Keratinocyte (primary cell): Measurements from ENCODE around the gene TPD52L3. TPM values are rescaled to one million over a fixed set of nuclear protein-coding genes. Genes with fewer than 3 reads are reported as not detected.

Experiments used
- DNase-seq: peaks from one replicate; pipeline ENCODE4 v3.0.0-alpha.2; 2011; ENCODE audit warnings: low read depth, missing footprints, low spot score
- FAIRE-seq: peaks from 2 replicates; lab custom pipeline; 2011; peaks lifted over from hg19 to GRCh38; lab: Jason Lieb, UNC
- H2AFZ ChIP-seq: 2 replicates; pipeline ENCODE4 v1.6.0; 2012; ENCODE audit warnings: low read length, control low read depth, inconsistent platforms; ENCODE audit not compliant: control insufficient read depth
- H3K27ac ChIP-seq: 2 replicates; pipeline ENCODE4 v1.5.1; 2011; ENCODE audit warnings: low read length; ENCODE audit not compliant: control insufficient read depth, insufficient read depth
- H3K27me3 ChIP-seq: 3 replicates; pipeline ENCODE4 v1.6.0; 2011; ENCODE audit warnings: low read length; ENCODE audit not compliant: control insufficient read depth, insufficient read depth; ENCODE audit errors: extremely low read depth
- H3K36me3 ChIP-seq, 2 experiments: 2 replicates in 1 of 2; 3 replicates in 1 of 2; pipeline ENCODE4 v1.5.1; 2011; ENCODE audit warnings: low read length in 2 of 2, mild to moderate bottlenecking in 1 of 2; ENCODE audit not compliant: control insufficient read depth in 2 of 2, insufficient read depth in 2 of 2; ENCODE audit errors: extremely low read depth in 1 of 2
- H3K4me1 ChIP-seq: 3 replicates; pipeline ENCODE4 v1.5.1; 2011; ENCODE audit warnings: low read length; ENCODE audit not compliant: control insufficient read depth, insufficient read depth; ENCODE audit errors: extremely low read depth
- H3K4me2 ChIP-seq: 3 replicates; pipeline ENCODE4 v1.6.0; 2011; ENCODE audit warnings: low read depth, low read length; ENCODE audit not compliant: control insufficient read depth, insufficient read depth; ENCODE audit errors: extremely low read depth
- H3K4me3 ChIP-seq, 3 experiments: fragments of 200-600 bp in 1 of 3; sonication (generic) in 1 of 3; 2 replicates in 2 of 3; 3 replicates in 1 of 3; pipeline ENCODE4 v1.5.1; 2011 to 2016; ENCODE audit warnings: low read length in 3 of 3, mild to moderate bottlenecking in 3 of 3, control low read depth in 2 of 3, inconsistent platforms in 1 of 3, low read depth in 1 of 3, mixed read lengths in 1 of 3, mixed run types in 1 of 3, moderate library complexity in 1 of 3; ENCODE audit not compliant: control insufficient read depth in 2 of 3, insufficient read depth in 2 of 3; ENCODE audit errors: extremely low read depth in 1 of 3
- H3K79me2 ChIP-seq: 2 replicates; pipeline ENCODE4 v1.6.0; 2012; ENCODE audit warnings: low read length; ENCODE audit not compliant: control insufficient read depth, insufficient read depth
- H3K9ac ChIP-seq: 3 replicates; pipeline ENCODE4 v1.6.0; 2011; ENCODE audit warnings: low read length; ENCODE audit not compliant: control insufficient read depth, insufficient read depth; ENCODE audit errors: extremely low read depth
- H3K9me1 ChIP-seq: 3 replicates; pipeline ENCODE4 v1.6.0; 2011; ENCODE audit warnings: low read length; ENCODE audit not compliant: control insufficient read depth, insufficient read depth; ENCODE audit errors: extremely low read depth
- H3K9me3 ChIP-seq: 2 replicates; pipeline ENCODE4 v1.5.1; 2012; ENCODE audit warnings: low read depth, low read length; ENCODE audit not compliant: control insufficient read depth
- H4K20me1 ChIP-seq: 3 replicates; pipeline ENCODE4 v1.6.0; 2011; ENCODE audit warnings: low read length; ENCODE audit not compliant: control insufficient read depth, insufficient read depth; ENCODE audit errors: extremely low read depth
- EZH2 ChIP-seq: IDR thresholded peaks from one replicate; pipeline ENCODE4 v1.6.1; 2012; ENCODE audit warnings: inconsistent platforms, mild to moderate bottlenecking, low read length, moderate library complexity
- dilution Hi-C: fragments of 300-500 bp; cut with MboI; formaldehyde crosslinking; loops from one replicate; pipeline ENCODE4 v1.7.0; 2020; ENCODE audit warnings: low sequenced_read_pairs; ENCODE audit not compliant: extremely low pct_ligation_motif_present
- polyA minus RNA-seq, 3 experiments: library from RNA; depleted of rRNA, polyadenylated mRNA; stranded (reverse); fragments of >200 nt; gene quantifications; 1 replicate in 1 of 3; 2 replicates in 1 of 3; 3 replicates in 1 of 3; pipeline ENCODE4 v1.2.3, GENCODE V29; 2011
- polyA plus RNA-seq, 5 experiments: library from polyadenylated mRNA; depleted of rRNA in 3 of 5; stranded (reverse) in 3 of 5; stranded (forward) in 1 of 5; unstranded in 1 of 5; fragments of >200 nt; gene quantifications; 1 replicate in 1 of 5; 2 replicates in 3 of 5; 3 replicates in 1 of 5; pipeline versions ENCODE4 v1.2.1 to v1.2.3, GENCODE V29; 2011 to 2012; ENCODE audit warnings: missing spikeins in 2 of 5, low read depth in 1 of 5, low replicate concordance in 1 of 5
- TF ChIP-seq, protein P1 (sequence below), 3 experiments: IDR thresholded peaks in 1 of 3; conservative IDR thresholded peaks in 1 of 3; optimal IDR thresholded peaks in 1 of 3; 2 replicates in 2 of 3; 3 replicates in 1 of 3; pipeline versions ENCODE3 to v1.5.1; 2011; ENCODE audit warnings: low read length in 3 of 3, mild to moderate bottlenecking in 3 of 3, moderate library complexity in 2 of 3, control low read depth in 1 of 3, inconsistent platforms in 1 of 3; ENCODE audit not compliant: insufficient read depth in 2 of 3; ENCODE audit errors: extremely low read depth in 1 of 3

TPD52L3 gene
- polyA plus RNA-seq (not detected in 3 replicates), polyA minus RNA-seq (not detected in 3 replicates)
- not detected for polyA plus RNA-seq (2011; ENCODE audit: low read depth)
- not detected in 2 replicates for polyA plus RNA-seq (2011; cell fraction: cytosol; rRNA removed)
- not detected in 2 replicates for polyA plus RNA-seq (2011; cell fraction: nucleus; rRNA removed)
- polyA plus RNA-seq (2012; ENCODE audit: low replicate concordance) = not detected in 2 replicates
- polyA minus RNA-seq (2011; cell fraction: cytosol; rRNA and poly(A)+ RNA removed) = not detected
- polyA minus RNA-seq (2011; cell fraction: nucleus; rRNA and poly(A)+ RNA removed) = not detected in 2 replicates

DNA sequence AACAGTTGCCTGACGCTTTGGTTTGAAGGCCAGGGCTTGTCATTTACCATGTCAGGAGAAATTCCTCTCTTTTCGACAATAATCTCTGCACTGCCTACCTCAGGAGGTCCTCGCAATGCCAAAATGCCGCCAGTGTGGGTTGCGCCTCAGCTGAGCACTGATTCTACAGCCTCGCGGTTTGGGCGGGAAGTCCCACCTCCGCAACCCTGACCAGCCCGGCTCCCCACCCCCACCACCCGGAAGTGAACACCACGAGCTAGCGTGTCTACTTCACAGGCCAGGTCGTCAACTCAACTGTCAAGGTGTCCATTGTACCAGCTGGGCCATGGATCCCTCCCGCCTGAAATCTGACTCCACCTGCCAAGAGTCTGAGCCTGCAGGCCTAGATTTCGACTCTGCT, at the start of gene TPD52L3:
TPD52L3 (plus strand) TSS at position 273 of the 400 bp plus-strand sequence. CDS start 221 bp downstream, outside the sequence.
- Histone ChIP-seq H3K9me3 (no peaks in the 10 kb centered on the region), H3K4me3 (no peak within 1 kb of the TSS), H3K4me2 (no peak within 1 kb of the TSS), H3K4me1 (no peaks in the 10 kb centered on the region), H4K20me1 (no peaks in the 10 kb centered on the region), H3K36me3 (no peaks in the 10 kb centered on the region), H3K9me1 (no peaks in the 10 kb centered on the region), H3K27me3 (no peaks in the 10 kb centered on the region), H3K27ac (no peak within 1 kb of the TSS), H2AFZ (no peak within 1 kb of the TSS), H3K79me2 (no peaks in the 10 kb centered on the region), H3K9ac (no peak within 1 kb of the TSS)
- DNase-seq (no peak), FAIRE-seq (no peak)
- TF ChIP-seq, protein P1, sequence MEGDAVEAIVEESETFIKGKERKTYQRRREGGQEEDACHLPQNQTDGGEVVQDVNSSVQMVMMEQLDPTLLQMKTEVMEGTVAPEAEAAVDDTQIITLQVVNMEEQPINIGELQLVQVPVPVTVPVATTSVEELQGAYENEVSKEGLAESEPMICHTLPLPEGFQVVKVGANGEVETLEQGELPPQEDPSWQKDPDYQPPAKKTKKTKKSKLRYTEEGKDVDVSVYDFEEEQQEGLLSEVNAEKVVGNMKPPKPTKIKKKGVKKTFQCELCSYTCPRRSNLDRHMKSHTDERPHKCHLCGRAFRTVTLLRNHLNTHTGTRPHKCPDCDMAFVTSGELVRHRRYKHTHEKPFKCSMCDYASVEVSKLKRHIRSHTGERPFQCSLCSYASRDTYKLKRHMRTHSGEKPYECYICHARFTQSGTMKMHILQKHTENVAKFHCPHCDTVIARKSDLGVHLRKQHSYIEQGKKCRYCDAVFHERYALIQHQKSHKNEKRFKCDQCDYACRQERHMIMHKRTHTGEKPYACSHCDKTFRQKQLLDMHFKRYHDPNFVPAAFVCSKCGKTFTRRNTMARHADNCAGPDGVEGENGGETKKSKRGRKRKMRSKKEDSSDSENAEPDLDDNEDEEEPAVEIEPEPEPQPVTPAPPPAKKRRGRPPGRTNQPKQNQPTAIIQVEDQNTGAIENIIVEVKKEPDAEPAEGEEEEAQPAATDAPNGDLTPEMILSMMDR (optimal IDR thresholded peaks at IDR 0.05 in 1 of 3, IDR thresholded peaks at IDR 0.05 in 1 of 3, conservative IDR thresholded peaks at IDR 0.05 in 1 of 3; ENCODE audit: extremely low read depth in 1 of 3, insufficient read depth in 2 of 3, low read length in 3 of 3) = no peak
- no peak for TF ChIP-seq EZH2
- dilution Hi-C loops = no loop called here

DNA sequence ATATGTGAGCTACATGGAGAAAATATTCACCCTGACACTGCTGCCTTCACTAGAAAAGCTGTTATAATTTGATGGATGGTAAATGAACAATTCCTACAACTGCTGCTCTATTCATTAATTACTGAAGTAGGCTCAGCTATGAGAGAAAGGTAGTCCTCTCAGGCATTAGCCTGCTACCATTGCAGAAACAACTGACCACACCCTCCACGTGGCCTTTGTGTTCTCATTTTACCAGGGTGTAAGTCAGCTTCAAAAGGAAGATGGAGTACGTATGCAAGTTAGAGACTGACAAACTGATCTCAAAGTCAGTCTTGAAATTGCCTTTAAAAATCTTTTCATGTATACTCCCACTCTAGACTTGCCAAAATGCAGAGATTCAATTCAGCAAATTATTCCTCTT, 26.3 kb upstream of the TPD52L3 start:
- H3K27ac ChIP-seq = no peak overlapping the region
- dilution Hi-C loops = loop anchor here (25.0 kb wide), 1 partner anchor 90 kb away; the partner anchor contains the start of gene IL33
- FAIRE-seq = no peak

More for the DNA sequence above, 26.3 kb upstream of the TPD52L3 start:
- Histone ChIP-seq H2AFZ (peak overlapping the region; percentile 47), H3K9ac (no peak overlapping the region), H3K4me1 (peaks cover 9% of the 10 kb centered on the region), H3K9me3 (no peaks in the 10 kb centered on the region), H3K4me2 (no peak overlapping the region), H3K79me2 (no peaks in the 10 kb centered on the region), H3K4me3 (no peak overlapping the region), H3K9me1 (no peaks in the 10 kb centered on the region), H4K20me1 (no peaks in the 10 kb centered on the region), H3K36me3 (no peaks in the 10 kb centered on the region), H3K27me3 (no peaks in the 10 kb centered on the region)
- DNase-seq = no peak
- TF ChIP-seq, protein P1 (optimal IDR thresholded peaks at IDR 0.05 in 1 of 3, IDR thresholded peaks at IDR 0.05 in 1 of 3, conservative IDR thresholded peaks at IDR 0.05 in 1 of 3; ENCODE audit: extremely low read depth in 1 of 3, insufficient read depth in 2 of 3, low read length in 3 of 3) = no peak
- no peak for TF ChIP-seq EZH2
